Measurements from ENCODE around the gene CBX7.

CBX7 gene

DNA sequence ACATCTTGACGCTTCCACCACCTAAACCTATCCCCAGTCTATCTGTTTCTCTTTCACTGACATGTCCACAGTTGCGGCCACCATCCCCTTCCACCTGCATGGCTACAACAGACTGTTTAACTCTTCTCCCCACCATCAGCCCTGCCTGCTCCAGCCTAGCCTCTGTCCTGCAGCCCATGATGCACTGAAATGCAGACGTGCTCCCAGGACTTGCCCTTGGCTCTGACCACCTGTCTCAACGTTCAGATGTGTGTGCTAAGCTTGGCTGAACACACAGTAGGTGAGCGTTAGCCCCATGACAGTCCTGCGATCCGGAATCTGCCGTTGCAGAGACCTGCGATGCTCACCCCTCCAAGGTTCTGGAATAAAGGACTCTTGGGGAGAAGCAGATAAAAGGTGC lies 22.7 kb downstream of the CBX7 start:
- Histone ChIP-seq H3K27ac (ENCODE audit: low read length) (no peak overlapping the region), H3K36me3 (replicated peaks; ENCODE audit: low read depth, low read length) (no peaks in the 10 kb centered on the region), H3K9ac (ENCODE audit: low read length) (no peak overlapping the region), H3K4me2 (ENCODE audit: low read length) (no peak overlapping the region), H3K27me3 (ENCODE audit: low read depth, low read length) (peaks cover 15% of the 10 kb centered on the region), H4K20me1 (ENCODE audit: insufficient read depth, low read length) (no peaks in the 10 kb centered on the region), H3K4me3 (ENCODE audit: low read length) (no peak overlapping the region), H3K4me1 (ENCODE audit: low read length) (no peaks in the 10 kb centered on the region), H3K9me3 (ENCODE audit: insufficient read depth, low read length) (no peaks in the 10 kb centered on the region), H3K79me2 (ENCODE audit: low read length) (no peaks in the 10 kb centered on the region), H2AFZ (ENCODE audit: low read depth, low read length) (no peak overlapping the region)
- no peak for TF ChIP-seq EZH2phosphoT487 (IDR thresholded peaks at IDR 0.05; ENCODE audit: low read depth)
- TF ChIP-seq, protein P1, sequence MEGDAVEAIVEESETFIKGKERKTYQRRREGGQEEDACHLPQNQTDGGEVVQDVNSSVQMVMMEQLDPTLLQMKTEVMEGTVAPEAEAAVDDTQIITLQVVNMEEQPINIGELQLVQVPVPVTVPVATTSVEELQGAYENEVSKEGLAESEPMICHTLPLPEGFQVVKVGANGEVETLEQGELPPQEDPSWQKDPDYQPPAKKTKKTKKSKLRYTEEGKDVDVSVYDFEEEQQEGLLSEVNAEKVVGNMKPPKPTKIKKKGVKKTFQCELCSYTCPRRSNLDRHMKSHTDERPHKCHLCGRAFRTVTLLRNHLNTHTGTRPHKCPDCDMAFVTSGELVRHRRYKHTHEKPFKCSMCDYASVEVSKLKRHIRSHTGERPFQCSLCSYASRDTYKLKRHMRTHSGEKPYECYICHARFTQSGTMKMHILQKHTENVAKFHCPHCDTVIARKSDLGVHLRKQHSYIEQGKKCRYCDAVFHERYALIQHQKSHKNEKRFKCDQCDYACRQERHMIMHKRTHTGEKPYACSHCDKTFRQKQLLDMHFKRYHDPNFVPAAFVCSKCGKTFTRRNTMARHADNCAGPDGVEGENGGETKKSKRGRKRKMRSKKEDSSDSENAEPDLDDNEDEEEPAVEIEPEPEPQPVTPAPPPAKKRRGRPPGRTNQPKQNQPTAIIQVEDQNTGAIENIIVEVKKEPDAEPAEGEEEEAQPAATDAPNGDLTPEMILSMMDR (IDR thresholded peaks at IDR 0.05; ENCODE audit: low read depth, low read length), result no peak

DNA sequence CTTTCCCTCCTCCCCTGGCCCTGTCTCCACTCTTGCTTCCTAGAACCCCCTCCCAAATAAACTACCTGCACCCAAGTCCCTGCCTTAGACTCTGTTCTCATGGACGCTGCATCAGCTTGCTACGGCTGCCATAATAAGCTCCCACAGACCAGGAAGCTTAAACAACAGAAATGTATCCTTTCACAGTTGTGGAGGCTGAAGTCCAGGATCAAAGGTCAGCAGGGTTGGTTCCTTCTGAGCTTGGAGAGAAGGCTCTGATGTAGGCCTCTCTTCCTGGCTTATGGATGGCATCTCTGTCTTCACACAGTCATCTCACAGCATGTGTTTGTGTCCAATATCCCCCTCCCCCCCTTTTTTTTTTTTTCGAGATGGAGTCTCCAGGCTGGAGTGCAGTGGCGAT lies 23.4 kb downstream of the CBX7 start:
- Histone ChIP-seq H3K4me3 (ENCODE audit: low read length) (no peak overlapping the region), H3K4me1 (ENCODE audit: low read length) (no peaks in the 10 kb centered on the region), H4K20me1 (ENCODE audit: insufficient read depth, low read length) (no peaks in the 10 kb centered on the region), H3K36me3 (replicated peaks; ENCODE audit: low read depth, low read length) (no peaks in the 10 kb centered on the region), H3K79me2 (ENCODE audit: low read length) (no peaks in the 10 kb centered on the region), H3K9ac (ENCODE audit: low read length) (no peak overlapping the region), H3K4me2 (ENCODE audit: low read length) (no peak overlapping the region), H3K9me3 (ENCODE audit: insufficient read depth, low read length) (no peaks in the 10 kb centered on the region), H3K27me3 (ENCODE audit: low read depth, low read length) (peaks cover 15% of the 10 kb centered on the region), H3K27ac (ENCODE audit: low read length) (no peak overlapping the region), H2AFZ (ENCODE audit: low read depth, low read length) (no peak overlapping the region)
- TF ChIP-seq EZH2phosphoT487 (IDR thresholded peaks at IDR 0.05; ENCODE audit: low read depth), result no peak
- TF ChIP-seq, protein P1 (IDR thresholded peaks at IDR 0.05; ENCODE audit: low read depth, low read length), result no peak

DNA sequence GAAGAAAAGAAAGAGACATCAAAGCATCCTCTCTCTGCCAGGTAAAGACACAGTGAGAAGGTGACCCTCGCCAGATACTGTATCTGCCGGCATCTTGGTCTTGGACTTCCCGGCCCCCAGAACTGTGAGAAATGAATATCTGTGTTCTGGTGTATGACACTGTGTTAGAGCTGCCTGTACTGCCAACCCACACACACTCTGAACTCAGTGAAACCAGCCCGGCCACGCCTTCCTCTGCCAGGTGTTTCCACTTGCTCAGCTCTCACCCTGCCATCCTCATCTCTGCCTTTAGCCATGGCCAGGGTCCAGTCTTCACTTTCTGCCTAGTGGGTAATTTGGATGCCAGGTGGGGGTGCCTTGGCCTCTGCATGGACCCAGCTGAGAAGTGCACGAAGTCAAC lies 24.0 kb downstream of the CBX7 start:
- Histone ChIP-seq H3K9me3 (ENCODE audit: insufficient read depth, low read length) (no peaks in the 10 kb centered on the region), H3K9ac (ENCODE audit: low read length) (no peak overlapping the region), H3K27ac (ENCODE audit: low read length) (no peak overlapping the region), H3K4me1 (ENCODE audit: low read length) (no peaks in the 10 kb centered on the region), H2AFZ (ENCODE audit: low read depth, low read length) (no peak overlapping the region), H3K4me2 (ENCODE audit: low read length) (no peak overlapping the region), H3K36me3 (replicated peaks; ENCODE audit: low read depth, low read length) (no peaks in the 10 kb centered on the region), H4K20me1 (ENCODE audit: insufficient read depth, low read length) (no peaks in the 10 kb centered on the region), H3K4me3 (ENCODE audit: low read length) (no peak overlapping the region), H3K79me2 (ENCODE audit: low read length) (no peaks in the 10 kb centered on the region), H3K27me3 (ENCODE audit: low read depth, low read length) (peaks cover 15% of the 10 kb centered on the region)
- TF ChIP-seq EZH2phosphoT487 (IDR thresholded peaks at IDR 0.05; ENCODE audit: low read depth), result no peak
- TF ChIP-seq, protein P1 (IDR thresholded peaks at IDR 0.05; ENCODE audit: low read depth, low read length), result no peak

DNA sequence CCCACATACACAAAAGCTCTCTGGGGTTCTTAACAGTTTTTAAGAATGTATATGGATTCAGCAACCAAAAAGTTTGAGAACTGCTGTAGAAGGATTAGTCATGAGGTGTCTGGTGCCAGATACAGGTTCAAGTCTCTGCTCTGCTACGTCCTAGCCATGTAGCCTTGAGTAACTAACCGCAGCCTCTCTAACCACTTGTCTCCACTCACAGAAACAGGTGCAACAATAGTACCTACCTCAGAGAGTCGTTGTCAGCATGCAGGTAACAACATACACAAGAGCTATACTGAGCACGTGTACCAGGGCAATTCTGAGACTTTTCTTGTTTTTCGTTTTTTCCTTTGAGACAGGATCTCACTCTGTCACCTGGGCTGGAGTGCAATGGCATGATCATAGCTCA lies 26.9 kb downstream of the CBX7 start:
- Histone ChIP-seq H3K79me2 (ENCODE audit: low read length) (no peaks in the 10 kb centered on the region), H3K27me3 (ENCODE audit: low read depth, low read length) (0 out of 2 replicates have a peak, but pooled peaks cover 4% of the 10 kb centered on the region), H3K4me2 (ENCODE audit: low read length) (no peak overlapping the region), H3K4me1 (ENCODE audit: low read length) (no peaks in the 10 kb centered on the region), H2AFZ (ENCODE audit: low read depth, low read length) (no peak overlapping the region), H3K36me3 (replicated peaks; ENCODE audit: low read depth, low read length) (no peaks in the 10 kb centered on the region), H3K27ac (ENCODE audit: low read length) (no peak overlapping the region), H4K20me1 (ENCODE audit: insufficient read depth, low read length) (no peaks in the 10 kb centered on the region), H3K9ac (ENCODE audit: low read length) (no peak overlapping the region), H3K4me3 (ENCODE audit: low read length) (no peak overlapping the region), H3K9me3 (ENCODE audit: insufficient read depth, low read length) (no peaks in the 10 kb centered on the region)
- TF ChIP-seq EZH2phosphoT487 (IDR thresholded peaks at IDR 0.05; ENCODE audit: low read depth), result no peak
- TF ChIP-seq, protein P1 (IDR thresholded peaks at IDR 0.05; ENCODE audit: low read depth, low read length), result no peak

All from OCI-LY3 (cell line).